IPS DF 6.9 (cell line): ENCODE measurements around the gene CCDC124.

ENCODE experiments used
- DNase-seq: peaks from one replicate; pipeline ENCODE4 v3.0.0-alpha.2; 2013; ENCODE audit warnings: low read depth, low spot score
- H3K27ac ChIP-seq: one replicate; pipeline ENCODE4 v1.5.1; 2013; ENCODE audit warnings: low read length, control low read depth
- H3K27me3 ChIP-seq: 2 replicates; pipeline ENCODE4 v1.6.1; 2013; ENCODE audit warnings: mild to moderate bottlenecking, low read length; ENCODE audit not compliant: control insufficient read depth, insufficient read depth
- H3K36me3 ChIP-seq: 2 replicates; pipeline ENCODE4 v1.6.1; 2013; ENCODE audit warnings: low read length; ENCODE audit not compliant: control insufficient read depth, insufficient read depth
- H3K4me1 ChIP-seq: 2 replicates; pipeline ENCODE4 v1.6.1; 2013; ENCODE audit warnings: low read length; ENCODE audit not compliant: control insufficient read depth, insufficient read depth
- H3K4me3 ChIP-seq: 2 replicates; pipeline ENCODE4 v1.5.1; 2013; ENCODE audit warnings: mild to moderate bottlenecking, low read length
- H3K9me3 ChIP-seq: 2 replicates; pipeline ENCODE4 v1.6.1; 2013; ENCODE audit warnings: low read length, inconsistent platforms; ENCODE audit not compliant: control insufficient read depth, insufficient read depth
- WGBS: extraction: QIAGEN DNeasy Blood & Tissue Kit; methylation state at CpG from one replicate; pipeline ENCODE4 v1.1.7; 2013; ENCODE audit warnings: mixed read lengths, missing lambda C conversion rate; ENCODE audit not compliant: insufficient read length, insufficient coverage; 5-methylcytosine and 5-hydroxymethylcytosine counted together

The CCDC124 gene

DNA sequence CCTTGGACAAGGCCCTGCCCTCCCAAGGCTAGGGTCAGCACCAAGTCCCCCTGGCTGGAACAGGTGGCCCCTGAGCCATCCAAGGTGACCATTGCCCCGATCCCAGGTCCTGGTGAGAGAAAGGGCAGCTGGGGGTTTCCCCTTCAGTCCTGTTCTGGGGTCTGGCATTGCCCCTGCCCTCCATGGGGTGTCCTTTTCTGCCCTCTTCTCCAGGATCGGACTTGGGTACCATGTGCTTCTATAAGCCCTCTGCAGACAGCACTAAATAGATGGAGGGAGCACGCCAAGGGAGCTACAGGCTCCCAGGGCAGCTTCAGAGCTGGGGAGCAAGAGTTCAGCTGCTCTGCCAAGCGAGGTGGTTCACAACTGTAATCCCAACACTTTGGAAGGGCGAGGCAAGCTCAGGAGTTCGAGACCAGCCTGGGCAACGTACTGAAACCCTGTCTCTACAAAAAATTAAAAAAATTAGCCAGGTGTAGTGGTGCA is 20.5 kb downstream of the CCDC124 start:
- no peaks in the 10 kb centered on the region for H3K36me3 ChIP-seq
- H3K4me3 ChIP-seq = no peak overlapping the region
- peaks cover 24% of the 10 kb centered on the region for H3K27me3 ChIP-seq
- H3K9me3 ChIP-seq = no peaks in the 10 kb centered on the region
- H3K27ac ChIP-seq = no peak overlapping the region
- DNase-seq = no peak
- peaks cover 1% of the 10 kb centered on the region; the same call in 1 of the 2 replicates for H3K4me1 ChIP-seq
- no CpG with 5 or more reads among the region's 7 CpGs for WGBS

DNA sequence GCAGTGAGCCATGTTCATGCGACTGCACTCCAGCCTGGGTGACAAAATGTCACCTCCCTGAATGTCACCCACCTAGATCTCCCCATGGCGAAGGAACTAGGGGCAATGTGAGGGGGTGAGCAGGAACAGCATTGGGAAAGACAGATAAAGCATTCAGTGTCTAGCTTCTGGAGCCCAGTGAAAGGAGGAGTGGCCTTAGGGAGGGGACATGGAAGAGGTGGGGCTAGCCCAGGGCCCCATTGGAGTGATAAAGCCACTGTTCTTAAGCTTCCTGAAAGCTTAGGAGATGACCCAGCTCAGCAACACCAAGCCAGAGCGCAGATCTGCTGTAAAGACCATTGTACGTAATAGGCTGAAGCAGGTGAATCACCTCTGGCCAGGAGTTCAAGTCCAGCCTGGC is 21.1 kb downstream of the CCDC124 start:
- Histone ChIP-seq H3K36me3 (no peaks in the 10 kb centered on the region), H3K27me3 (peaks cover 24% of the 10 kb centered on the region), H3K27ac (no peak overlapping the region), H3K9me3 (no peaks in the 10 kb centered on the region), H3K4me1 (peaks cover 1% of the 10 kb centered on the region; the same call in 1 of the 2 replicates), H3K4me3 (no peak overlapping the region)
- no CpG with 5 or more reads among the region's 4 CpGs for WGBS
- no peak for DNase-seq

DNA sequence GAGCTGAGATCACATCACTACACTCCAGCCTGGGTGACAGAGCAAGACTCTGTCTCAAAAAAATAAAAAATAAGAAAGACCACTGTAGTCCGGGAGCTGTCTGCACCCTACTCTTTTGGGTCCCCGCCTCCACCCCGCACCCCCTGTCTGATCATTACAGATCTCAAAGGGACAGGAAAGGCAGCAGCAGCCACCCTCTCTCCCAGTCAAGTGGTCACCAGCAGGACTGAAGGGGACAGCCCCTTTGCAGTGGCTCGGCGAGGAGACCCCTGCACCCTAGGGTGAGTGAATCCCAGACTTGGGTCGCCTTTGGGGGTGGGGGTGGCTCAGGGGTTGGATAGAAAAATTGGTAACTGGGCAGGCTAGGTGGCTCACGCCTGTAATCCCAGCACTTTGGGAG is 21.6 kb downstream of the CCDC124 start:
- WGBS = no CpG with 5 or more reads among the region's 7 CpGs
- Histone ChIP-seq H3K4me1 (peaks cover 1% of the 10 kb centered on the region; the same call in 1 of the 2 replicates), H3K36me3 (no peaks in the 10 kb centered on the region), H3K27me3 (peaks cover 21% of the 10 kb centered on the region), H3K4me3 (no peak overlapping the region), H3K27ac (no peak overlapping the region), H3K9me3 (no peaks in the 10 kb centered on the region)
- DNase-seq = no peak

DNA sequence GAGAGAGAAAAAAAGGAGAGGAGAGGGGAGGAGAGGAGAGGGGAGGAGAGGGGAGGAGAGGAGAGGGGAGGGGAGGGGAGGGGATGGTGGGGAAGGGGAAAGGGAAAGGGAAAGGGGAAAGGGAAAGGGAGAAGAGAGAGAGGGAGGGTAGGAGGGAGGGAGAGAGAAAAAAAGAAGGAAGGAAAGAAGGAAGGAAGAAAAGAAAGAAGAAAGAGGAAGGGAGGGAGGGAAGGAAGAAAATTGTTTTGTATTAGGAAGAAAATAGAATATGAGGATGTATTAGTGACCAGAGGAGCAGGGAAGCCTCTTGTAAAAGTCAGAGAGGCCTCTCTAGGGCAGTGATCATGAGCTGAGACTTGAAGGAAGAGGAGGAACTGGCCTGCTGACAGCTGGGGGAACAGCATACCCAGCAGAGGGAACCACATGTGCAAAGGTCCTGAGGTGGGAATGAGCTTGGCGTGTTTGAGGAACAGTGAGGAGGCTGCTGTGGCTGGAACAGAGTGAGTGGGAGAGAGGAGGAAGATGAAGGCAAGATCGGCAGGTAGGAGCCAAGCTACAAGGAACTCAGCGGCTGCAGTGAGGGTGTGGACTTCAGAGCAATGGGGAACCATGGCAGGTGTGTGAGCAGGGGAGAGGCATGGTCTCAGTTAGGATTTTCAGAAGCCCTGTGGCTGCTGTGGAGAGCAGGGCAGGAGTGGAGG is 24.5 kb downstream of the CCDC124 start:
- no CpG with 5 or more reads among the region's 3 CpGs for WGBS
- Histone ChIP-seq H3K27me3 (peaks cover 12% of the 10 kb centered on the region), H3K4me1 (peaks cover 6% of the 10 kb centered on the region), H3K27ac (no peak overlapping the region), H3K36me3 (no peaks in the 10 kb centered on the region), H3K9me3 (no peaks in the 10 kb centered on the region), H3K4me3 (no peak overlapping the region)
- DNase-seq = no peak

DNA sequence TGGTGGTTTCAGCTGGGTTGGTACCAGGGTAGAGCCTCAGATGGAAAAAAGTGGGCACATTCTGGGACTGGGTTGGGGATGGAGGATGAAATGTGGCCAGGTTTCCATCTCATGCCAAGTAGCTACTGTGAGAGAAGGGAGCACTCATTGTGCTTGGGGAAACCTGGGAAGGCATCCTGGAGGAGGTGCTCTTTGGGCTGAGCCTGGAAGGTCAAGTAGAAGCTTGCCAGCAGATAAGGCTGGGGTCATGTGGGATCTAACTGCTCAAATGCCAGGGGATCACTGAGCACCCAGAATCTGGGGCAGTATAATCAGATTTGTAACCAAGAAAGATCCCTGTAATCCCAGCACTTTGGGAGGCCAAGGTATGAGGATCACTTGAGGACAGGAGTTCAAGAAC is 25.1 kb downstream of the CCDC124 start:
- H3K36me3 ChIP-seq = no peaks in the 10 kb centered on the region
- H3K4me1 ChIP-seq = peaks cover 7% of the 10 kb centered on the region
- no peaks in the 10 kb centered on the region for H3K9me3 ChIP-seq
- peaks cover 7% of the 10 kb centered on the region for H3K27me3 ChIP-seq
- no peak overlapping the region for H3K4me3 ChIP-seq
- no peak overlapping the region for H3K27ac ChIP-seq
- no peak for DNase-seq

DNA sequence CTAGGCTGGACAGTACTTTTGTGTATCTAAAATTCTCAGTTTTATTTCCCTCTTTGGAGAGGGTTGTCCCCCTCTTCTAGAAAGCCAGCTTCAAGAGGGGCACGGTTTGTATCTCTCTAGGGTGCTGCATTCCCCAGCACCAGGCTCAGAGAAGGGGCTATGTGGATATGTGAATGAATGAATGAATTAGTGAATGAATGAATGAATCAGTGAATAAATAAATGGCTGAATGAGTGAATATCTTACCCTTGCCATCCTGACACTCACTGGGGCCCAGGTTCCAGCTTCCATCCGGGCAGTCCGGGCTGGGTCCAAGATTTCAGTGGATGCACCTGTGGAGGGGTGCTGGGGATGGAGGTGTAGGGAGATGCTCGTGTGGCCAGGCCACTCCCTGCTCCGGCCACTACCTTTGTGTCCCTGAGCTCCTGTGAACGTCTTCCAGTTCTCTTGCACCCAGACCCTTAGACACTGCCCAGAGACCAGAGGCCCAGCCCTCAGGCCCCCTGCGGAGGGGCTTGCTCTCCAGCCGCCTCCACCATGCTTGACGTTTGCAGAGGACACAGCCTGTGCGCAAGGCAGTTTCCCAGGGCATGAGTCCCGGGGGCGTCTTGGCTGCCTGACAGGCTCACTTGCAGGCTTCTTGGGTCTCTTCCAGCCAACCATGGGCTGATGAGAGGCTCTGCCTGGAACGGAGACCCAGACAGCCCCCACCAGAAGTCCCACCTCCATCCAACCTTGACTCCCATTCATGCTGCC is 31.3 kb downstream of the CCDC124 start:
- H3K27ac ChIP-seq = no peak overlapping the region
- H3K27me3 ChIP-seq = no peaks in the 10 kb centered on the region
- no CpG with 5 or more reads among the region's 13 CpGs for WGBS
- H3K4me3 ChIP-seq = no peak overlapping the region
- H3K9me3 ChIP-seq = no peaks in the 10 kb centered on the region
- peaks cover 11% of the 10 kb centered on the region for H3K4me1 ChIP-seq
- H3K36me3 ChIP-seq = no peaks in the 10 kb centered on the region
- DNase-seq = no peak

DNA sequence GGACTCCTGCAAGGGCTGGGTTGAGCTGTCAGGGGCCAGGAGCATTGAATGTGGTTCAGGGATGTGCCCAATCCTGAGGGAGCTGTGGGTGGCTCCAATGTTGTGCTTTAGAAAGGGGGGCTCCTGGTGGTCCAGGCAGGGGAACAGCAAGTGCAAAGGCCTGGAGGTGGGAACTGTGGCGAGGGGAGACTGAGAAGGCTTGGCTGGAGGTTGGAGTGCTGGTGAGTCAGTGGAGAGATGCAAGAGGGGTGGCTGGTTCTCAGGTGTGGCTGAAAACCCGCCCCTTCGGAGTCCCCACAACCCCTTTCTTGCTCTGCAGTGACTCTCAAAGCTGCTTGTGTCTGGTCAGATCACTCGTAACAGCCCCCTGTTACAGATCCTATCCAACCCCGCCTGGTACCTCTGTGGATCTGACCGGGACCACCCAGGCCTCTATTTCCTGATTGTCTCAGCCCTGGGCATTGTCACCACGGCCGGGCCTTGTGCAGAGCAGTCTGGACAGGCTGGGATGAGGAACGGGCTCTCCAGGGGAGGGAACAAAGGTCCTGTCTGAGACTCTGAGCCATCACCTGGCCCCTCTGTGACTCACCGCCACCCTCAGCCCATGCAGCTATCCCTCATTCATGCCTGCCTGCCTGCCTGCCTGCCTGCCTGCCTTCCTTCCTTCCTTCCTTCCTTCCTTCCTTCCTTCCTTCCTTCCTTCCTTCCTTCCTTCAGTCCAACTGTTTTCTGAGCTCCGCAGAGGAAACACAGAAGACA is 32.7 kb downstream of the CCDC124 start:
- no peak overlapping the region for H3K27ac ChIP-seq
- peaks cover 11% of the 10 kb centered on the region for H3K4me1 ChIP-seq
- no peaks in the 10 kb centered on the region for H3K27me3 ChIP-seq
- no CpG with 5 or more reads among the region's 11 CpGs for WGBS
- DNase-seq = no peak
- H3K36me3 ChIP-seq = no peaks in the 10 kb centered on the region
- H3K4me3 ChIP-seq = no peak overlapping the region
- no peaks in the 10 kb centered on the region for H3K9me3 ChIP-seq

DNA sequence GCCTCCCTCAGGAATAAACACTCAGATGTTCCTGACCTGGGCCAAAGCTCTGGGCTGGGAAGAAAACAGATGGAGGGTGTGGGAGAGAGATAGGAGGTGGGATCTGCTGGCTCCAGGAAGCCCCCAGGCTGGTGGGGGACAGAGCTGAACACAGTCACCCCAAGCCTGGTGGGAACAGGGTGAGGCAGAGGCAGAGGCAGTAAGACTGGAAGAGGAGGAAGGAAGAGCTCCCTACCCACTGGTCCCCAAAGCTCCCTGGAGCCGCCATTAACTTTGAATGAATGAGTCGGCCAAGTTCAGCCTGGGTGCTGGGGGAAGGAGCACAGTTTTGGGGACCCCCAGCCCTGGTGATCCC is 33.3 kb downstream of the CCDC124 start:
- H3K9me3 ChIP-seq = no peaks in the 10 kb centered on the region
- WGBS = no CpG with 5 or more reads among the region's 2 CpGs
- no peak overlapping the region for H3K4me3 ChIP-seq
- DNase-seq = no peak
- peaks cover 11% of the 10 kb centered on the region for H3K4me1 ChIP-seq
- no peak overlapping the region for H3K27ac ChIP-seq
- no peaks in the 10 kb centered on the region for H3K36me3 ChIP-seq
- no peaks in the 10 kb centered on the region for H3K27me3 ChIP-seq

DNA sequence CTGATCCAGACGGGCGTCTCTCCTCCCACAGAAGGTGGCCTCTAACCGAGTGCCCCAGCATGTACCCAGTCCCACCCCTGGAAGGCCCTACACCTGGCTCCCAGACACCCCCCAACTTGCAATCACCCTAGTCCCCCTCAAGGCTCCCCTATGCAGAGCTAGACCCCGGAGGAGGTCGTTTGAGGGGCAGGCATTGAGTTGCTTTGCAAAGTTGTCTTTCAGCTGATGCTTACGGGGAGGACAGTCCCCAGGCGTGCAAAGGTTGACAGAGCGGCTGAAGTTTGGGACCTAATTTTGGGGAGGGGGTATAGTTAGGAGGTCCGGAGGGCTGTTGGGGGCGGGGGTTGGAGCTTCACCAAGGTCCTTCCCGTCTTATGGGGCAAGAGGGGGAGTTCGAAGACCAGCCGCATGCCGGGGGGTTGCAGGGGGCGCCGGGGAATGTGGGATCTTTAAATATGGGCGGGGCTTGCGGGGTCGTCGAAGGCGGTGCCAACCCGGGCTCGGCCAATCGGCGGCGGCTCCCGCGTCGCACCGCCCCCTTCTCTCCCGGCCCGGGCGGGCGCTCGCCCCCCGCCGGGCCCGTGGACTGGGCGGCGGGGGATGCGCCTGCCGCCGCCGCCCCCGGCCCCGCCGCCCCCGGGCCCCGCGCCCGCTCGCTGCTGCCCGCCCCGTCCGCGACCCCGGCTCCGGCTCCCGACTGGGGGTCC is 33.9 kb downstream of the CCDC124 start, which contains the start of gene KCNN1:
KCNN1 (plus strand) TSS at position 558 of the 707 bp plus-strand sequence. CDS start 6,782 bp downstream, outside the sequence.
- Histone ChIP-seq H3K36me3 (no peaks in the 10 kb centered on the region), H3K27ac (no peak within 1 kb of the TSS), H3K27me3 (no peaks in the 10 kb centered on the region), H3K9me3 (no peaks in the 10 kb centered on the region), H3K4me1 (peaks cover 11% of the 10 kb centered on the region), H3K4me3 (peak within 1 kb of the TSS; percentile 48; the same call in 1 of the 2 replicates)
- no CpG with 5 or more reads among the region's 59 CpGs for WGBS
- DNase-seq = no peak
